HCT116 (cell line): Measurements from ENCODE around the gene ARL11. TPM values are rescaled to one million over a fixed set of nuclear protein-coding genes. Genes with fewer than 3 reads are reported as not detected.

ENCODE experiments used
- ATAC-seq: fragments of 200-7000 bp; cut with Tn5 transposase; 2 replicates; pipeline ENCODE4 v1.9.1; 2020; ENCODE audit warnings: mild to moderate bottlenecking, moderate library complexity
- BruUV-seq: library from RNA; stranded (reverse); fragments of 400-500 nt; replicated peaks from 2 replicates; lab custom pipeline; 2021; lab: Mats Ljungman, UMichigan
- CTCF ChIA-PET: fragments of 300-600 bp; sonication (Branson Sonifier 250); formaldehyde crosslinking; loops from one replicate; lab custom pipeline; 2021; ENCODE audit warnings: antibody characterized with exemption; lab: Charles Lee
- POLR2A ChIA-PET: fragments of 300-600, 350-600 bp; sonication (Branson Sonifier 250); formaldehyde crosslinking; loops from one replicate; lab custom pipeline; 2021; ENCODE audit warnings: antibody characterized with exemption; lab: Charles Lee
- RAD21 ChIA-PET, 2 experiments: fragments of 300-600 bp; sonication (Branson Sonifier 250); formaldehyde crosslinking; loops; one replicate each; lab custom pipeline; 2023; ENCODE audit warnings: low total read pairs in 2 of 2; ENCODE audit not compliant: uncharacterized antibody in 2 of 2, unreplicated experiment in 2 of 2, low non-redundant PET in 1 of 2; lab: Charles Lee
- DNase-seq: peaks from one replicate; pipeline ENCODE4 v3.0.0-alpha.2; 2010; ENCODE audit warnings: low read depth, low spot score
- H2AFZ ChIP-seq: fragments of 200-600 bp; shearing (Covaris generic), sonication (generic); 2 replicates; pipeline ENCODE4 v1.6.1; 2017; ENCODE audit warnings: low read depth, mixed run types, mixed read lengths, antibody characterized with exemption, low read length; ENCODE audit not compliant: poor library complexity, severe bottlenecking
- H3K27ac ChIP-seq: 2 replicates; pipeline ENCODE4 v1.5.1; 2012; ENCODE audit warnings: low read depth, low read length
- H3K27me3 ChIP-seq: fragments of 200-600 bp; sonication (generic); 2 replicates; pipeline ENCODE4 v1.6.1; 2016; ENCODE audit warnings: mixed run types, low read length, mixed read lengths; ENCODE audit not compliant: insufficient read depth
- H3K36me3 ChIP-seq, 2 experiments: fragments of 200-500 bp in 1 of 2; fragments of 200-600 bp in 1 of 2; sonication (Bioruptor generic) in 1 of 2; sonication (generic) in 1 of 2; 2 replicates each; pipeline versions ENCODE4 v1.5.1 to v1.6.1; 2014 to 2016; ENCODE audit warnings: low read length in 2 of 2, inconsistent platforms in 1 of 2, mixed read lengths in 1 of 2, mixed run types in 1 of 2; ENCODE audit not compliant: insufficient read depth in 2 of 2, control insufficient read depth in 1 of 2
- H3K4me1 ChIP-seq, 2 experiments: fragments of 200-600 bp in 1 of 2; sonication (generic) in 1 of 2; 2 replicates each; pipeline versions ENCODE4 v1.5.1 to v1.6.1; 2012 to 2017; ENCODE audit warnings: low read length in 2 of 2, inconsistent platforms in 1 of 2, mild to moderate bottlenecking in 1 of 2, mixed read lengths in 1 of 2, mixed run types in 1 of 2, moderate library complexity in 1 of 2; ENCODE audit not compliant: insufficient read depth in 2 of 2, control insufficient read depth in 1 of 2
- H3K4me2 ChIP-seq: fragments of 200-600 bp; sonication (generic); 2 replicates; pipeline ENCODE4 v1.6.1; 2017; ENCODE audit warnings: mixed run types, low read length, mixed read lengths
- H3K4me3 ChIP-seq, 2 experiments: fragments of 200-600 bp in 1 of 2; sonication (generic) in 1 of 2; replicated peaks in 1 of 2; 2 replicates each; pipeline ENCODE4 v1.5.1; 2011 to 2016; ENCODE audit warnings: low read length in 2 of 2, control low read depth in 1 of 2, low read depth in 1 of 2, mild to moderate bottlenecking in 1 of 2, mixed read lengths in 1 of 2, mixed run types in 1 of 2
- H3K79me2 ChIP-seq: fragments of 200-600 bp; sonication (generic); 2 replicates; pipeline ENCODE4 v1.6.1; 2017; ENCODE audit warnings: mild to moderate bottlenecking, mixed run types, low read length, moderate library complexity, mixed read lengths; ENCODE audit not compliant: insufficient read depth
- H3K9ac ChIP-seq: fragments of 200-600 bp; sonication (generic); 2 replicates; pipeline ENCODE4 v1.6.1; 2016; ENCODE audit warnings: low read length, mixed read lengths
- H3K9me2 ChIP-seq: fragments of 200-600 bp; sonication (generic), shearing (Covaris generic); 2 replicates; pipeline ENCODE4 v1.6.1; 2017; ENCODE audit warnings: mixed run types, mild to moderate bottlenecking, moderate library complexity; ENCODE audit not compliant: insufficient read depth
- H3K9me3 ChIP-seq, 2 experiments: fragments of 200-500 bp in 1 of 2; fragments of 200-600 bp in 1 of 2; sonication (Bioruptor generic) in 1 of 2; sonication (generic) in 1 of 2; 2 replicates each; pipeline ENCODE4 v1.6.1; 2014 to 2017; ENCODE audit warnings: low read length in 2 of 2, mixed read lengths in 2 of 2, inconsistent platforms in 1 of 2, low read depth in 1 of 2, mild to moderate bottlenecking in 1 of 2, mixed run types in 1 of 2, moderate library complexity in 1 of 2; ENCODE audit not compliant: control insufficient read depth in 1 of 2, insufficient read depth in 1 of 2
- H4K20me1 ChIP-seq: fragments of 200-600 bp; sonication (generic), shearing (Covaris generic); 2 replicates; pipeline ENCODE4 v1.6.1; 2017; ENCODE audit warnings: mixed run types, mild to moderate bottlenecking, moderate library complexity; ENCODE audit not compliant: insufficient read depth
- CBX3 ChIP-seq: IDR thresholded peaks from 2 replicates; pipeline ENCODE4 v1.6.1; 2012; ENCODE audit warnings: low read depth
- CEBPB ChIP-seq: IDR thresholded peaks from 2 replicates; pipeline ENCODE4 v1.6.1; 2012; ENCODE audit warnings: low read depth
- CTCF ChIP-seq, 3 experiments: fragments of 200-600 bp in 1 of 3; sonication (generic) in 1 of 3; IDR thresholded peaks in 2 of 3; conservative IDR thresholded peaks in 1 of 3; 2 replicates each; pipeline ENCODE4 v1.5.1; 2012 to 2017; ENCODE audit warnings: low read depth in 2 of 3, low read length in 2 of 3, antibody characterized with exemption in 1 of 3, borderline replicate concordance in 1 of 3, control low read depth in 1 of 3, mild to moderate bottlenecking in 1 of 3, mixed read lengths in 1 of 3, mixed run types in 1 of 3, moderate library complexity in 1 of 3; ENCODE audit not compliant: insufficient read depth in 1 of 3
- RAD21 ChIP-seq: IDR thresholded peaks from 2 replicates; pipeline ENCODE4 v1.6.1; 2012; ENCODE audit warnings: low read depth, mild to moderate bottlenecking
- TCF7L2 ChIP-seq: IDR thresholded peaks from 2 replicates; pipeline ENCODE4 v1.7.0; 2011; ENCODE audit warnings: borderline replicate concordance, inconsistent platforms; ENCODE audit not compliant: insufficient read depth, insufficient read length; ENCODE audit errors: extremely low read depth
- ZBTB33 ChIP-seq: IDR thresholded peaks from 2 replicates; pipeline ENCODE4 v1.6.1; 2011; ENCODE audit warnings: mild to moderate bottlenecking, low read length, moderate library complexity; ENCODE audit not compliant: insufficient replicate concordance; ENCODE audit errors: extremely low read depth
- intact Hi-C: fragments of 100-400 bp; cut with micrococcal nuclease; formaldehyde crosslinking; loops from 2 replicates; pipeline ENCODE4 v1.10.0; 2022
- total RNA-seq: library from RNA; stranded (reverse); gene quantifications from one replicate; pipeline ENCODE4 v1.2.1, GENCODE V29; 2021; ENCODE audit not compliant: unreplicated experiment

Gene ARL11
- total RNA-seq, 1 experiment from 2014 or later, result not detected

GRCh38 chr13:49669735-49670309 lies 41.5 kb downstream of the ARL11 start:
- ChIA-PET POLR2A (interaction anchor here (1.3 kb wide), 1 partner anchor 123 kb away, joined by 3 read pairs; the partner anchor contains the start of gene KPNA3), RAD21 (interaction anchor here in 1 of 2 experiments (1.0 kb wide), 1 partner anchor 266 kb away, joined by 4 read pairs; the partner anchor contains the start of gene SPRYD7)

More at GRCh38 chr13:49669735-49670309, 41.5 kb downstream of the ARL11 start:
- no peaks in the 10 kb centered on the region for H3K9me2 ChIP-seq
- peaks cover 0 to 11% of the 10 kb centered on the region in 2 experiments; a peak in 2 of 4 replicates for H3K4me1 ChIP-seq
- H3K9ac ChIP-seq, result no peak overlapping the region
- no peak overlapping the region for H2AFZ ChIP-seq
- no peak overlapping the region for H3K27ac ChIP-seq
- H3K4me3 ChIP-seq, result no peak overlapping the region
- BruUV-seq, result no TSS peak
- peak; percentile 63 for DNase-seq
- no peaks in the 10 kb centered on the region for H3K27me3 ChIP-seq
- peaks cover 7 to 18% of the 10 kb centered on the region in 2 experiments; a peak in 2 of 4 replicates for H3K36me3 ChIP-seq
- peaks cover 34% of the 10 kb centered on the region for H3K79me2 ChIP-seq
- H4K20me1 ChIP-seq, result peaks cover 3% of the 10 kb centered on the region; the same call in 1 of the 2 replicates
- H3K4me2 ChIP-seq, result peak overlapping the region; percentile 1; the same call in 1 of the 2 replicates
- H3K9me3 ChIP-seq, result no peaks in the 10 kb centered on the region
- peak; percentile 99 for ATAC-seq
- TF ChIP-seq ZBTB33 (no peak), CEBPB (no peak), RAD21 (peak; percentile 94), TCF7L2 (no peak), CTCF (IDR thresholded peaks at IDR 0.05 in 2 of 3, conservative IDR thresholded peaks at IDR 0.05 in 1 of 3; ENCODE audit: borderline replicate concordance in 1 of 3, insufficient read depth in 1 of 3, low read depth in 2 of 3, low read length in 2 of 3) (peak; percentile 74 to 92 (median 81)), CBX3 (0 out of 2 replicates have a peak, but pooled peaks have one; percentile 16)
- intact Hi-C loops, result loop anchor here (1.0 to 10.0 kb wide), 4 partner anchors 178 to 1400 kb away; partner anchors contain the start of gene TRIM13
- CTCF ChIA-PET, result interaction anchor here (0.7 to 1.5 kb wide), 8 partner anchors 11 to 1399 kb away, joined by 3 to 7 read pairs (median 3); partner anchors contain the start of gene EBPL
